NCI-H1694 treated with DMSO at 0.1 percent for 48 hours (cell line): ENCODE measurements around the gene FBXL17.

Experiments
- DNase-seq: peaks from one replicate; lab custom pipeline; 2025; lab: John Stamatoyannopoulos, UW

Gene FBXL17

DNA sequence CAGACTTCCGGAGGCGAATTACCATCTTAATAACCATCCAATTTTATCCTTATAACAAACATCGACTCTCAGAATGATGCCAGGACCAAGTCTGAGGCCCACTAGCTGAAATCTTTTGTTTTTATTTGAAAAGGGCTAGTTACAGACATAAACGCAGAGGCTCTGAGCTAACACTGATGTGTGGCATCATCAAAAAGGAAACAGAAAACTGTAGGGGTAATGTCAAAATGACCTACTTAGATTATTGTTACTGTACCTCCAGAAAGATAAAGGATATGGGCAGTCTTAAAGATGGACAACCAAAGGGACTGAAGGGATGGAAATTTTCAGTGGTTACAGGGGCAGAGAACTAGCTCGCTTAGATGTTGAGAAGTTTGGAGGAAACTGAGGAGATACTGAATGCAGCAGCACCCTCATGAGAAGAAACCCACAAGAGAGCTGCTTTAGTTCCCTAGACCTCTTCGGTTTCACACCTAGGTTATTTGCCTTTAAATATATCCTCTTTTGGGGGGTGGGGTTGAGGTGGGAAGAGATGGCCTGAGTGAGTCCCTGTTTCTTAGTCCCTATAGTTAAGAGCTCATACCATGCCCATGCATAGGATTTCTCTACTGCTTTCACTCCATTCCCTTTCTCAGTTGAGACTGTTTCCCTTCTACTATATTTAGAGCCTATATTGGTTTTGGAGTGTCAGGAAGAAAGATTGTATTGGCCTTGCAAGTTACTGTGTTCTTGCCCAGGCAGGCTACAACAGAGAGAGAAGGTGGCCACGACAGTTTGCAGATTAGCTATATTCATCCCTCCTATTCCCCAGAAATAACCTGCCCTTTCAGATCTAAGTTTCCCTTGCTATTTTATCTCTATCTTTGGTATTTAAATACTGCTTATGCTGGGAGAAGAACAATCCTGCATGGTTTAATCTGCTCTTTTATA is 390.8 kb downstream of the FBXL17 start:
- DNase-seq, result no peak

DNA sequence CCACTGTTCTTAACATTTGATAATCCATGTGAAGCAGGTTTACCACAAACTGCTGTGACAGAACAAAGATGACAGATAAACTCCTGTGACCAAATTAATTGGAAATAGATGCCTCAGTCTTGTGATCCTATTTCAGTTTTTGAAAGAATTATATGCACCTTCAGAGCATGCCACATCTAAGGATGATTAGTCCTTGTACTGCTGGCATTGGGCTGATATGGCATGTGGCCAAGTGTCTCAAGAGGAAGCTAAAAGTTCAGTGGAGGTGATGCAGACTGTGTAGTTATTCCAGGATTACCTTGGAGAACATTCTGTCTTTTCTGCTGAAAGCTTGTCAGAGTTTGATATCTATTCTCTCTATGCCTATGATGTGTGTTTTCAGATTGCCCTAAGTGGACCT is 396.8 kb downstream of the FBXL17 start:
- DNase-seq, result no peak

DNA sequence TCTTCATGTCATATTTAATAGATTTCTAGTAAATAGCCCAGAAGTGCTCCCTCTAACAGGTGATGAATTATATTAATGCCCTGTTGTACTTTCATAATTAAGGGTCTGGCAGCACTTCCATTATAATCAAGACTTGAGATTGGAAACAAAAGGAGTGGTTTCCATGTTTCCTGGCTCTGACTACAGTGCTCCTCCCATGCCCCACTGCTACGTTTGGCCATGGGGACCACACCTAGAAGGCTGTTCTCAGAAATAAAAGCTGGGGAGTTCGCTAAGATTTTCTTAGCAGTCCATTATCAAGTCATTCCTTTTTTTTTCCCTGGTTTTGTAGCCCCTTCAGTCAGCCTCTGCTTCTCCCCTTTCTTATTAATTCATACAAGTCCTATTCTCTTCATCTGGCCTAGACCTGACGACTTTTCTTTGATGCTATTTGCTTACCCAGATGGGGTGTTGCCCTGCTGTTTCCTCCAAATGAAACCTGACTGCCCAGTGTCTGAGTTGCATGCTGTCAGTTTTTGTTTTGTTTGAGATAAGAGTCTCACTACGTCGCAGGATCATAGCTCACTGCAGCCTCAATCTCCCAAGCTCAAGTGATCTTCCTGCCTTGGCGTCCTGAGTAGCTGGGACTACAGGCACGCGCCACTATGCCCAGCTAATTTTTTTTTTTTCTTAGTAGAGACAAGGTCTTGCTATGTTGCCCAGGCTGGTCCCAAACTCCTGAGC is 399.0 kb downstream of the FBXL17 start:
- DNase-seq, result no peak

DNA sequence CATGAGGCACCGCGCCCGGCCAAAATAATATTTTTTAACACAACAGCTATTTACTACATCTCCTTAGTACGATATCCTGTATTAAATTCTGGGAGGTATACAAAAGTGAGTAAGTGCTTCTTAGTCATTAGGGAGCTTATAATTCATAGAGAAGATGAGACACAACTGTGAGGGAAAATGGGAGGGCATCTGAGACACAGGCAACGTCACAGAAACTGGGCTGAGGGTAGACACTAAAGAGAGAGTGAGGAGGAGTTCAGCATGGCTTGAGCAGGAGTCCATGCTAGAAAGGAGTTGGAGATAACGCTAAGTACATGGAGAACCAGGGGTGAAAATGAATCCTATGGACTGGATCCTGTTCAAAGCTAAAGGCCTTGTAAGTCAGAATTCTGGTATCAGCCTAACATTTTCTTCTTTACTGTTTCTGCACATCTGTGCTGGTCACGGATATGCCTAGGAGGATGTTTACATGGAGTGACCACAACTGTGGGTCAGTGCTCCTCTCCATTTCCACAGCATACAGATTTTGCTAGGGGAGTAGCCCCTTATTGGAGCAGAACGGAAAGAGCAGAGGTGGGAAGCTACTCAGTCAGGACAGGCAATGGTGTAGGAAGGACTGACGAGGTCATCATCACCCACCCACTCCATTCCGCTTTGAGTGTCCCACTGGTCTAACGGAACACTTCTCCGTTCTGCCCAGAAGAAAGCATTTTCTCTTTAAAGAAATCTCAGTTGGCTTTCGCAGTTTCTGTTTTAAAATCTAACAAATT is 400.8 kb downstream of the FBXL17 start:
- no peak for DNase-seq

DNA sequence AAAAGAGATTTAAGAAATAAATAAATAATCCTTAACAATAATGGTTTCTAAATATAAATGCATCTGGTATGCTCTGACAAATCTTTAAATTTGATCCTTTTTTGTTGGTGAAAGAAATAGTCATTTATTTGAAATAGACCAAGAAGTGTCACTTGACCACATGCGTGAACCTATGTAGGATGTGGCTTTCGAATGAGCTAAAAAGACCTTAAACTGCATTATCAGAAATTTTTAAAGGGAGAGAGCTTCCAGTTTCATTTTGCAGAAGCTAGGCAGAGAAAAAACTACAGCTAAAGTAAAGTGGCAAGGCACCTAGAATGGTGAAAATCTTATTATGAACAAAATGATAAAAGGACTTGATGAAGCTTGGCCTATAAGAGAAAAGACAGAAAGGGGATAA is 402.0 kb downstream of the FBXL17 start:
- DNase-seq, result no peak

DNA sequence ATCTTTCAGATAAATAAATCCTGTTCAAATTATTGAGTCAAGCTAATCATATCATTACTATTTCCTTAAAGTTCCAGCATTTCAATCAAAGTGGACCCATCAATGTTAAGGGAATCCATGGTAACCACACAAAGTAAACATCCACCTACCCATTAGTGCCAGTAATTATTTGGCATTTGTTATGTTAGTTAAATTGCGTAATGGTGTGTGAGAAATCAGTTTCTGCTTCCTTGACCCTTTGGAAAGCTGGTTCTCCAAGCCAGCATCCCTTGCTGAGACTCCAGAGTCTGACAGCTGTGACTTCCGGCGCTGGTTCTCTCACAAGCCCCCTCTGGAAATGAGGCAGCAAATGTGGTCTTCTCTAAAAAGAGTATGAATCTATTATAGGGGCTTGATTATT is 402.6 kb downstream of the FBXL17 start:
- no peak for DNase-seq

DNA sequence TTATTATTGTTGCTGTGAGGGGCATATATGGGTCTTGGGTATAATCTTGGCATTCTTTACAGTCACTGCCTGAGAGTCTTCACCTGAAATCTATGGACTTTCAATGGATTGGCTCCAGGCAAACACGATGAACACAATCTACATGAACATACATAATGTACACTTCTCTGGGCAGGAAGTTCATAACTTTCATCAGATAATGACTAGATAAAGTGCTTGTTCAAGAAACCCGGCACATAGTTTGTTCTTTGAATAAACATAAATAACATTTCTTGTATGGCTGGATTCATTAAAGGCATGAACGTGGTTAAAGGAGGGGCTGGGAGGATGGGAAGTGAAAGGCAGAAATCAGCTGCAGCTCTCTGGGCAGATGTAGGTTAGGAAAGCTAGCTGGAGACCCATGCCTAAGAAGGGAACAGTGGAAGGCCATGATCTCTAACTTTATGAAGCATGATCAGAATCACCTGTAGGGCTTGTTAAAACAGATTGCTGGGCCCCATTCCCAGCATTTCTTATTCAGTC is 404.3 kb downstream of the FBXL17 start:
- DNase-seq, result no peak

DNA sequence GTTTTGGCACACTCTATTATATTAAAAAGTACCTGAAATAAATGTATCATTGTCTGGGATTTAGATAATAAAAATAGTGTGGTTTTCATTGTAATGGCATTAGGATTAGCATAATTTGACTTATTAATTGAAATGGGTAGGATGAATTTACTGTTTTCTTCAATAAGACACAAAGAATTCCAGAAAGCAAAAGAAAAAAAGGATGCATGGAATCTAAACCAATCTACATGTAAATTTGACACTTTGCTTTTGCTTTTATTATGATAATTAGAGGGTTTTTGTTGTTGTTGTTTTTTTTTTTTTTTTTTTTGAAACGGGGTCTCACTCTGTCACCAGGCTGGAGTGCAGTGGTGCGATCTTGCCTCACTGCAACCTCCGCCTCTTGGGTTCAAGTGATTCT is 406.3 kb downstream of the FBXL17 start:
- DNase-seq, result no peak

DNA sequence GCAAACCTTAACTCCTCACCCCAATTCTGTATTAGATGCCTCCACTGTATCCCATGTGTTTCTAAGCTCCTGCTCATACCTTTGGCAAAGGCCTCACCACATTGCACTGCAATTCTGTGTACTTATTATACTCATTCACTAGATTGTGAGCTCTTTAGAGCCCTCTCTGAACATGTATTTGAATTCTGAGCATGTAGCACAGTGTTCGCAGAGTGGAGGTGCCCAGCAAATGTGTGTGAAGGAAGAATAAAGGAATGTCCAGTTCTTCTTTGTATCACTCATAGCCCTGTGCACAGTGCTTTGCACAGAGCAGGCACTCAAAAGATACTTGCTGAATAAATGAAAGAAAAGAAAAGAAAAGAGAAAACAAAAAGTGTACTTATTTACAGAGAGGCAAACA is 410.1 kb downstream of the FBXL17 start:
- DNase-seq, result no peak

DNA sequence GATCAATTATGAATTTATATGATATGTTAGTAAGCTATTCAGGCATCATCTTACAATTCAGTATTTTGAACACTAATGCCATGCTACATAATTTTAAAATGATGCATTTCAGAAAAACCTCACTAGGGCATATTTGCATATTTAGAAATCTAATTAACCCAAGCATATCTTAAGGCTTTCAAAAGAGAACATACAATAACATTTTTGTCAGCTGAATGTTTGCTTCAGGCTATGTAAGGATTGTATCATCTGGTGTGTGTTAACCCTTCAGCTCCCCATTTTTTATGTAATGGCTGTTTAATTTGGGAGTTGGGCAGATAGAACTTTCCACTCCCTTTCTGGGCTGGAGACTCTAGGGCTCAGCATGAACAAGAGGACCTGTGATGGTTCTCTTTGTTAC is 412.1 kb downstream of the FBXL17 start:
- DNase-seq, result no peak

DNA sequence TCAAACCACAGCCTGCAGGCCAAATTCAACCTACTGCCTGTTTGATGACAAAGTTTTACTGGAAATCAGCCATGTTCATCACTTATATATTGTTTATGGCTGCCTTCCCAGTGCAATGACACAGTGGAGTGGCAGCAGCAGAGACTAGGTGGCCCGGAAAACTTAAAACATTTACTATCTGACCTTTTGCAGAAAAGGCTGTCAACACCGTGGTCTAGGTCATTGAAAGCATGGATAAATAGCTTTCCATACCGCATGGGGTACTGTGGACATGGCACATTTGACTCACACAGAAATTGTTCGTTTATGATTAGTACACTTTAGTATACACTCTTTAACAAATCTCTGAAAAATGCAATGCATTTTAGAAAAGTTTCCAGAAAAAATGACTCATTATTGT is 412.9 kb downstream of the FBXL17 start:
- DNase-seq, result no peak

DNA sequence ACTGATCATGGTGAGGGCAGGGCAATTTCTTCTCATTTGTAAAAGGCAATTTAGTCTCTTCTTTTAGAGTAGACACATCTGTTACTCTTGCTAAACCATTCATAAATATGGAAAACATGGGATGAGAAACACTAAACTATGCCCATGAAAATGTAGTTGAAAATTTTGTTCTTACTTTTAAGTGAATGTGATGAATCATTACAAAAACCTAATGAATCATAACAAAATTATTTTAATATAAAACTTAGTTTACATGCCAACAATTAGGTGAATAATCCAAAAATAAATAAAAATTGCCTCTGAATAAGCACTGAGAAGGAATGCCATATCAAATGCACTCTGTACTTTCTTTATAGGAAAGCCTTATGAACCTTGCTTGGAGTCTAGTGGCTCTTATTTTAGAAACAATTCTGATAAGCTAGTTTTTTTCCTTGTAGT is 413.5 kb downstream of the FBXL17 start:
- no peak for DNase-seq

DNA sequence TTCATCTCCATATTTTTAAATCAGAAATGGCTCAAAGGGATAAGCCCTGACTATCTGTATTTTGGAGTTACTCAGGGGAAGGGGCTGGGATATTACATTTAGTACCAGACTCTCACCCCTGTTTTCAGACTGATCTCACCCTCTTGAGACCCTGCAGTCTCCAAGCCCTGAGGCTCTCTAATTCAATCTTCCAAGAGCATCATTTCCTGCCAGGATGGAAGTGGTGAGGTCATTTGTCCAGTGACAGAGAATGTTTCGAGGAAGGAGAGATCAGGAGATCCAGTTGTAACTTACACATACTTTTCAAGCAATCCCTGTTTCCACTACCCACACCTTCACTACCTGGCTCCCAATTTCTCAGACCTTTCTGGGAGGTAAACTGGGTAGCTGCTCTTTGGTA is 415.7 kb downstream of the FBXL17 start:
- no peak for DNase-seq

DNA sequence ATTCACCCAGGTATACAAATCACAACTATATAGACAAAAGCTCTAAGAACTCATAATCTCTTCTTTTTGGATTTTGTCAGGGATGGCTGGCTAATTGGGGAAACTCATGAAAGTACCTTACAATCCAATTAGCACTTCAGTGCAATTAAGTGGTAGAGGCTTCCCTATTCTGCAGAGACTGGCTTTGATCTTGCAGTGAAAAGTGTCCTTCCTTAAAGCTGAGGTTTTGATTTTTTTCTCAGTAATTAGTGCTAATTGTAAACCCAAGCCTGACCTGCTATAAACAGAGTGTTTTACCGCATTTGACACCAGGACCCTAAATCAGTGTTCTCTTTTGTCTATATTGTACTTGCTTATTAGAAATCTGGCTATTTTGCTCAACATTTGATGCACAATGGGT is 417.2 kb downstream of the FBXL17 start:
- DNase-seq, result no peak

DNA sequence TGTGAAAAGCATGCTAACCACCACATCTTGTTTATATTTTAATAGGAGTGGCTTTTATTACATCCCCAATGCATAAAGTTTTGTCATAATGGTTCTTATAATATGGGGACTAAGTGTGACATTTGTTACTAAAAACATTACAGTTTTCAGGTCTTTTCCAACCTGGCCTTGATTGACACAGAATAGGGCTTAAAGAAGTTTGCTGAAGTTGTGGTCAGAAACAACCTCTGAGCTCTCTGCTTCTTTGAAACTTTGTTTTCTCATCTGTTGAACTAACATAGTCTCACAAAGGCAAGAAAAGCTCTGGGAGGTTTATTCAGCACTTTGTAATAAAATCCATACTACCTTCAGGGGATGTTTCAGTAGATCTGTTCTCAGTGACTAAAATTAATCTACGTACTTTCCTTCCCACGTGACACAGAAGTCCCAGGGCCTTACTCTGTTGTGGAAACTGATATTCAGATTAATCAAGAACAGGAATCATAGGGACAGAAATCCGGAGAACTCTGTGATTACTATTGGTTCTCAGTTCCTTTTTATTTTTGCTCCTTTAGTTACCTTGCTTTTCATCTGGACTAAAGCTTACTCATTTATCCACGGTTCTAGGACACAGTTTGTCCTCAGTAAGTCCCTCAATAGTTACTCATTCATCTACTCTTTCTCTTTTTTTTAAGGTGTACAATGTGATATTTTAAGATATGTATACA is 422.2 kb downstream of the FBXL17 start:
- DNase-seq, result no peak

DNA sequence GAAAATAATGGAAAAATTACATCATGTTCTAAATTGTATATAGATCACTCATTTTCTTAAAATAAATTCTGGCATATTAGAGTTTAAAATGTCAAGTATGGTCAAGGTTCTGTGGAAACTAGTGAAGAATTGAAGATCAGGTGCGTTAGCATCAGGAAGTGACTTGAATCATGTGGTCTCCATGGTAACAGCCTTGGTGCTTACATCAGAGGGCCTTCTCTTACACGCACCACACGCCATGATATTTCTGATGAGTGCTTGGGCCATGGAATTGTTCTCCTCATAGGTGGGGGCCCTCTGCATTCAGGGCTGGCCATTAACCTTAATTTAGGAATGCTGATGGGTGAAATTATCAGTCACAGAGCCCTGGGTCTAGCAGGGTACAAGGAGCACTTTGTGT is 423.0 kb downstream of the FBXL17 start:
- DNase-seq, result no peak

DNA sequence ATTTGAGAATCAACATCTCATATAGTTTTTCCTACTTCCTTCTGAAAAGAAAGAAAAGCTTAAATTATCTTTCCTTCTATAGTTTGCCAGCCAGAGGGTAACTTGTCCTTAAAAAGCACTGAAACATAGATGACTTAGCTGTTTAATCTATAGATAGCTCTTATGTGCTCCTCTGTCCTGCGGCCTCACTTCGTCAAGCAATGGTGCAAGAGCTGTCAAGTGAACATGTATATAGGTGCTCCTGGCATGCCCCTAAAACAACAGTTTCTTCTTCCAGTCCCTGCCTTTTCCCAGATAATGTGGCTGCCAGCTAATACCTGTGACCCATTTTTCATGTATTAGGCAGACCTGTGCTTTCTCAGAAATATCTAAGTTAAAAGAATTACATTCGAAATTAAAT is 423.5 kb downstream of the FBXL17 start:
- no peak for DNase-seq

DNA sequence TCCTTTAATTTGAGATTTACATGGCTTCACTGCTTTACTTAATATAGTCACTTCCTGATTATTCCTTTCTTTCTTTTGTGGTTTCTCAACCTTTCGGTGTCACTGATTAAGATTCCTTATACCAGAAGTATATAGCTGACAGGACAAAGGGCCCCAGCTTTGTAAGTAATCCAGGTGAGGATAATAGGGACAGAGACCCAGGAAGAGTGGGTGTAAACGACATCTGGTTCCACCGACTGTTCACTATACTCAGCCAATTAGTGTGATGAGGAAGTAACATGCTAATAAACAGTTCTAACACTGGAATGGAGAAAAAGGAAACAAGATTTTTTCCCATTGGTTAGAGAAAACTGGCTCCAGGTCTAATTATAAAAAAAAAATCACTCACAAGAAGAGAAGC is 424.8 kb downstream of the FBXL17 start:
- DNase-seq, result peak; percentile 36

DNA sequence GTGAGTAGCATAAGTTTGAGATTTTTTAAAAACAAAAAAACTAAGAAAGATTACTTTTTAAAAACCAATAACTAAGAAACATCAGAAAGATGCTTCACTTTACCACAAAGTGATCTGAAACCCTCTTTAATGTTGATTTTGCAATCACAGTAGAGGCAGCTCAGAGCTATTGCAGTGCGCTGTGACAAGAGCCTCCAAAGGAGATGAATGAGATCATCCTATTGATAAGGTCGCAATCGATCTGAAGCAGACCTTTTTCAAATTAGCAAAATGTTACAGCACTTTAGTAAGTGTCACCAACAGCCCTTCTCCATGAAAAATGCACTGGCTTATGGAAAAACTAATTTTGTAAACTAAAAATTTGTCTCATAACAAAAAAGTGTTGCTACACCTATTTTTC is 426.6 kb downstream of the FBXL17 start:
- no peak for DNase-seq

DNA sequence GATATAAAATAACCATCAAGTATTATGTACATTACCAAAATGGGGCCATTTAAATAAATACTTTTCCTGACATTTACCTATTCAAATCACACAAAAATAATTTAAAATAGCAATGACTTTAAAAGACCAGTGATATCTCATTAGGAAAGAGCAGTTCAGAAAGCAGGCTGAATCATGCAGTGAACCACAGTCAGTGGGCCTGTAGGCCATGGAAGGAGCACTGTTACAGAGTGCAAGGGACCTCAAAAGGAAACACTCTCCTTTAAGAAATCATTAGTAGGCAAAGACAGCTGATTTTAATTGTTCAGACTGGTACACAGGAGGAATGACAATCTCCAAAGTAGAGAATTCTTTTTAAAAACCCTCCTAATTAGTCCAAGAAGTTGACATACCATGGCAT is 427.6 kb downstream of the FBXL17 start:
- no peak for DNase-seq

DNA sequence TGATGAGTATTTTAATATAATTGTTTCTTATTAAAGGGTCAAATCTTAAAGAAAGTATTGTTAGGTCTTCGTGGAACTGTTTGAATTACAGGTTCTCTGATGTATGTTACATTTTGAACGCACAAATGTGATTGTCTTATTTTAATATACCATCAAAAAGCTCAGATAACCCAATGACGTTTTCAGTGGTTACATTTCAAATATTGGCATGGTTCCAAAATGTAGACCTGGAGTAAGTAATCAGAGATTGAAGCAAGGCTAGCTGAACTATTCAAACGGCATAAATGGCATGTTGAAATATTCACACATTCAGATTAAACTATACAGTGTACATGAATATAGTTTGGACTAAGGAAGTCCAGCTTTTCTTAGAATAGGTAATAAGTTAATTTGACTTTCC is 429.4 kb downstream of the FBXL17 start:
- DNase-seq, result no peak

DNA sequence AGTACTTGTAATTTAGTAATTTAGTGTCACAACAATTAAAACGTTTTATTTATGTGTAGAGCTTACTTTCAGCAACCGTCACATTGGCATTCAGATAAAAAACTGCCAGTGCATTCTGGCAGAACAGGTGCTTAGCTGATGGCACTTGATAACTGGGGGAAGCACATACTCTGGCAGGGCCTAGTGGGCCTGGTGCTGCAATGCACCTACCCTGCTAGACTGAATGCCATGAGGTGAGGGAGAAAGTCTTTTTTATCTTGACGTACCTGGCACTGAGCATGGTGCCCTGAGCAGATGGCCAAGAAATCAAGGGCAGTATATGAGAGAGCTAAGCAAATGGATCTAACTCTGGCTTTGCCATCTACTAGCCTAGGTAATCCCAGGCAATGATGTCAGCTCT is 430.6 kb downstream of the FBXL17 start:
- DNase-seq, result no peak
